Endodermal cell (in vitro differentiated cells): ENCODE data around the gene MAPK8IP3. TPM values are rescaled to one million over a fixed set of nuclear protein-coding genes. Genes with fewer than 3 reads are reported as not detected.

ENCODE experiments used
- DNase-seq: peaks from one replicate; pipeline ENCODE4 v3.0.0-alpha.2; 2017
- H3K27ac ChIP-seq: 2 replicates; pipeline ENCODE4 v1.5.1; 2013; ENCODE audit warnings: mild to moderate bottlenecking, low read depth, low read length, moderate library complexity
- H3K27me3 ChIP-seq: 2 replicates; pipeline ENCODE4 v1.6.1; 2013; ENCODE audit warnings: mild to moderate bottlenecking, low read length, moderate library complexity; ENCODE audit not compliant: insufficient read depth, control insufficient read depth, poor library complexity, severe bottlenecking
- H3K36me3 ChIP-seq: 2 replicates; pipeline ENCODE4 v1.7.0; 2013; ENCODE audit warnings: mild to moderate bottlenecking, low read length, moderate library complexity; ENCODE audit not compliant: control insufficient read depth, insufficient read depth
- H3K4me1 ChIP-seq: one replicate; pipeline ENCODE4 v1.7.0; 2013; ENCODE audit warnings: low read length; ENCODE audit not compliant: control insufficient read depth, insufficient read depth
- H3K4me3 ChIP-seq: 2 replicates; pipeline ENCODE4 v1.5.1; 2013; ENCODE audit warnings: mild to moderate bottlenecking, low read length, moderate library complexity
- H3K9ac ChIP-seq: 2 replicates; pipeline ENCODE4 v1.6.1; 2013; ENCODE audit warnings: mild to moderate bottlenecking, low read length, moderate library complexity; ENCODE audit not compliant: poor library complexity, severe bottlenecking; ENCODE audit errors: extremely low read depth
- H3K9me3 ChIP-seq: 2 replicates; pipeline ENCODE4 v1.6.1; 2013; ENCODE audit warnings: mild to moderate bottlenecking, low read length, moderate library complexity; ENCODE audit not compliant: control insufficient read depth
- H3K27ac Mint-ChIP-seq: 2 replicates; pipeline ENCODE4 v1.8.0; 2020; ENCODE audit warnings: mixed read lengths
- H3K27me3 Mint-ChIP-seq: 2 replicates; pipeline ENCODE4 v1.8.0; 2021; ENCODE audit warnings: mild to moderate bottlenecking, mixed read lengths; ENCODE audit not compliant: insufficient read depth
- H3K36me3 Mint-ChIP-seq: 2 replicates; pipeline ENCODE4 v1.8.0; 2020; ENCODE audit warnings: low read depth, mixed read lengths
- H3K4me1 Mint-ChIP-seq: 2 replicates; pipeline ENCODE4 v1.8.0; 2020; ENCODE audit warnings: mixed read lengths
- H3K4me3 Mint-ChIP-seq: 2 replicates; pipeline ENCODE4 v1.8.0; 2020; ENCODE audit warnings: mild to moderate bottlenecking, moderate library complexity, mixed read lengths
- H3K9me3 Mint-ChIP-seq: 2 replicates; pipeline ENCODE4 v1.8.0; 2020; ENCODE audit warnings: mild to moderate bottlenecking, mixed read lengths
- CTCF ChIP-seq: fragments of 200-600 bp; sonication (generic); conservative IDR thresholded peaks from 2 replicates; pipeline ENCODE4 v1.5.0; 2021; ENCODE audit warnings: antibody characterized with exemption, mild to moderate bottlenecking
- WGBS, 2 experiments: methylation state at CpG; one replicate each; pipeline versions ENCODE4 v1.1.5 to v1.1.7; 2013; ENCODE audit warnings: missing lambda C conversion rate in 2 of 2, mixed read lengths in 1 of 2; ENCODE audit not compliant: insufficient coverage in 1 of 2, insufficient read length in 1 of 2; 5-methylcytosine and 5-hydroxymethylcytosine counted together
- total RNA-seq, 2 donors: library from RNA; stranded (reverse); fragmentation: NEBNext Ultra II Directional in 1 of 2; extraction: Animal tissue kit (Norgen Biotek cat#: 25700) in 1 of 2; gene quantifications; 2 replicates in 1 of 2; 3 replicates in 1 of 2; pipeline ENCODE4 v1.2.1, GENCODE V29; 2021

Gene MAPK8IP3
- total RNA-seq, 2 donors from 2014 or later = 76.0 to 84.0 TPM

DNA sequence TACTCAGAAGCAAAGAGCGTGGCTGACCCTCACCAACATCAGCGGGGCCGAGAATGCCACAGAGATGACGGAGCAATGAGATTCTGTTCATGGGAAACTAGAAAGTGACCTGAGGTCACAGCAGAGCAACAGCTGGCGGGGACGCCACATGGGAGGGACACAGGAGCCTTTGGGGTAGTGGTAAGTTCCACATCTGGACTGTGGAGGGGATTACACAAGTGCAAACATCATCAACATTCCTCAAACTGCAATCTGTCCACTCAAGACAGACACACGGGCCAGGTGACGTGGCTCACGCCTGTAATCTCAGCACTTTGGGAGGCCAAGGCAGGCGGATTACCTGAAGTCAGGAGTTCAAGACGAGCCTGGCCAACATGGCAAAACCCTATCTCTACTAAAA is 109.5 kb downstream of the MAPK8IP3 start:
- Mint-ChIP-seq H3K27me3 (no peaks in the 10 kb centered on the region), H3K4me3 (no peak overlapping the region), H3K27ac (no peak overlapping the region), H3K36me3 (peaks cover 39% of the 10 kb centered on the region), H3K9me3 (no peaks in the 10 kb centered on the region), H3K4me1 (no peaks in the 10 kb centered on the region)
- WGBS, 2 experiments = 96 to 99% methylated on average over 8 to 11 of the region's 11 CpGs
- H3K9me3 ChIP-seq = no peaks in the 10 kb centered on the region
- no peak overlapping the region for H3K4me3 ChIP-seq
- no peak for DNase-seq
- TF ChIP-seq CTCF = no peak
- H3K4me1 ChIP-seq = no peaks in the 10 kb centered on the region
- H3K9ac ChIP-seq = no peak overlapping the region
- peaks cover 19% of the 10 kb centered on the region for H3K36me3 ChIP-seq
- H3K27ac ChIP-seq = no peak overlapping the region
- no peaks in the 10 kb centered on the region for H3K27me3 ChIP-seq

DNA sequence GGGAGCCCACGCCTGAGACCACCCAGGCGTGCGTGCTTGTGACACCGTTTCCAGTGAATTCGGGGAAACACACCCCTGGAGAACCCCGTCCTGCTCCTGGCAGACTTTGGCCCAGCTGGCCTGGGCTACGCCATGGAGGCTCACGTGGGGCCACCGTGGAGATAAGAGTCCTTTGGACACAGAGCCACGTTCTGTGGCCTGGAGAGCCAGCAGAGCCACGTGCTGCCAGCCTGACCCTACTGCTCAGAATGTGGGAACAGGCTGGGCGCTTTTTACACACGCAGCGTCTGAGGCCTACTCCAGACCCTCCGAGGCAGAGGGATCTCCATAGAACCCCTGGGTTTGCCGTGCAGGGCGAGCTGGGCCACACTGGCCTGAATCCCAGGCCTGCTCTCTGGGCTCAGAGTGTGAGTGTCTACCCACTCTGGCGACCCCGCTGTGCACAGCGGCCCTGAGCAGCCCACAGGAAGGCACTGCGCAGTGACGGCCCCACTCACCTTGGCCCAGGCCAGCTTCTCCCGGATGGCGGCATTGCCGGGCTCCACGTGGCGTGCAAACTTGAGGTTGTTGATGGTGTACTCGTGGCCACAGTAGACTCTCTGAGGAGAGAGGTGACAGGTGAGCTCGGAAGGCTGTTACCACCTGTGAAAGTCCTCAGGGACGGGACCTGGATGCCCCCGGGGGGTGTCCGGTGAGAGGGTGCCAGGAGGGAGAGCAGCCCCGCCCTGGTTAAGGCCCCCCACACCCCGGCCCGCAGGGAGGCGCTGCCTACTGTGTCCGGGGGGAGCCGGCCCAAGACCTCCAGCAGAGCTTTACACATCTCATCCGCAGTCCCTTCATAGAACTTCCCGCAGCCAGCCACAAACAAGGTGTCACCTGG is 110.6 kb downstream of the MAPK8IP3 start:
- no peaks in the 10 kb centered on the region for H3K9me3 Mint-ChIP-seq

GRCh38 chr16:1817276-1817589 is 111.2 kb downstream of the MAPK8IP3 start:
- Histone ChIP-seq H3K4me3 (no peak overlapping the region), H3K27ac (no peak overlapping the region), H3K27me3 (no peaks in the 10 kb centered on the region), H3K4me1 (no peaks in the 10 kb centered on the region), H3K9me3 (no peaks in the 10 kb centered on the region), H3K36me3 (peaks cover 22% of the 10 kb centered on the region), H3K9ac (no peak overlapping the region)
- TF ChIP-seq CTCF = no peak
- peaks cover 39% of the 10 kb centered on the region for H3K36me3 Mint-ChIP-seq
- 91 to 100% methylated on average over 3 to 9 of the region's 9 CpGs for WGBS, 2 experiments
- DNase-seq = no peak
- no peaks in the 10 kb centered on the region for H3K27me3 Mint-ChIP-seq
- no peak overlapping the region for H3K27ac Mint-ChIP-seq
- no peaks in the 10 kb centered on the region for H3K4me1 Mint-ChIP-seq
- no peak overlapping the region for H3K4me3 Mint-ChIP-seq
- no peaks in the 10 kb centered on the region for H3K9me3 Mint-ChIP-seq

More for the DNA sequence above, 110.6 kb downstream of the MAPK8IP3 start:
- Histone ChIP-seq H3K4me3 (no peak overlapping the region), H3K36me3 (peaks cover 19% of the 10 kb centered on the region), H3K9ac (no peak overlapping the region), H3K9me3 (no peaks in the 10 kb centered on the region), H3K27ac (no peak overlapping the region), H3K27me3 (no peaks in the 10 kb centered on the region), H3K4me1 (no peaks in the 10 kb centered on the region)
- TF ChIP-seq CTCF = no peak
- H3K4me3 Mint-ChIP-seq = no peak overlapping the region
- no peak overlapping the region for H3K27ac Mint-ChIP-seq
- DNase-seq = peak; percentile 10
- H3K36me3 Mint-ChIP-seq = peaks cover 39% of the 10 kb centered on the region
- 94 to 97% methylated on average over 27 to 40 of the region's 40 CpGs for WGBS, 2 experiments
- H3K27me3 Mint-ChIP-seq = no peaks in the 10 kb centered on the region
- no peaks in the 10 kb centered on the region for H3K4me1 Mint-ChIP-seq
